ENCODE data around the gene GRAMD1B.

GRAMD1B gene

GRCh38 chr11:123590296-123590912 is 160.3 kb downstream of the GRAMD1B start:
- TF ChIP-seq, protein P1, sequence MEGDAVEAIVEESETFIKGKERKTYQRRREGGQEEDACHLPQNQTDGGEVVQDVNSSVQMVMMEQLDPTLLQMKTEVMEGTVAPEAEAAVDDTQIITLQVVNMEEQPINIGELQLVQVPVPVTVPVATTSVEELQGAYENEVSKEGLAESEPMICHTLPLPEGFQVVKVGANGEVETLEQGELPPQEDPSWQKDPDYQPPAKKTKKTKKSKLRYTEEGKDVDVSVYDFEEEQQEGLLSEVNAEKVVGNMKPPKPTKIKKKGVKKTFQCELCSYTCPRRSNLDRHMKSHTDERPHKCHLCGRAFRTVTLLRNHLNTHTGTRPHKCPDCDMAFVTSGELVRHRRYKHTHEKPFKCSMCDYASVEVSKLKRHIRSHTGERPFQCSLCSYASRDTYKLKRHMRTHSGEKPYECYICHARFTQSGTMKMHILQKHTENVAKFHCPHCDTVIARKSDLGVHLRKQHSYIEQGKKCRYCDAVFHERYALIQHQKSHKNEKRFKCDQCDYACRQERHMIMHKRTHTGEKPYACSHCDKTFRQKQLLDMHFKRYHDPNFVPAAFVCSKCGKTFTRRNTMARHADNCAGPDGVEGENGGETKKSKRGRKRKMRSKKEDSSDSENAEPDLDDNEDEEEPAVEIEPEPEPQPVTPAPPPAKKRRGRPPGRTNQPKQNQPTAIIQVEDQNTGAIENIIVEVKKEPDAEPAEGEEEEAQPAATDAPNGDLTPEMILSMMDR (IDR thresholded peaks at IDR 0.05; ENCODE audit: low read depth, low read length, missing control alignments), result no peak
- no peak for DNase-seq (ENCODE audit: low read depth)

DNA sequence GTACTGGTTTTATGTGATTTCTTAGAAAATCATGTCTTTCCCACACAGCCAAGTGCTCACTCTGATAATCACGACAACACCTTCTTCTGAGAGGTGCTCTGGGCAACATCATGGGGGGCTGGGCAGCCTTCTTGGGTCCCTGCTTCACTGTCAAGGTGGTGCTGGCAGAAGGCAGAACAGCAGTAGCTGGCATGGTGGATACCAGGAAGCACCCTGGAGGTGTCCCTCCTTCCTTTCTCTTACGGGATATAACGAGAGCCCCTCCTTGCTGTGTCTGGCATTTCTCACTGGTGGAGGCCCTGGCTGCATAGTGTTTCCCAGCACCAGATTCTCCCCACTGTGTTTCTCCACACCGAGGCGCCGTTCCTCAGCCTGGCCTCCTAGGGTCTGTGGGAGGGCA is 163.5 kb downstream of the GRAMD1B start:
- H3K4me3 ChIP-seq (ENCODE audit: low read depth, low read length), result no peak overlapping the region
- no peak for DNase-seq (ENCODE audit: low read depth)

More at GRCh38 chr11:123590296-123590912, 160.3 kb downstream of the GRAMD1B start:
- no peak overlapping the region for H3K4me3 ChIP-seq (ENCODE audit: low read depth, low read length)

GRCh38 chr11:123594188-123594901 is 164.3 kb downstream of the GRAMD1B start:
- TF ChIP-seq, protein P1 (IDR thresholded peaks at IDR 0.05; ENCODE audit: low read depth, low read length, missing control alignments), result no peak
- no peak for DNase-seq (ENCODE audit: low read depth)
- no peak overlapping the region for H3K4me3 ChIP-seq (ENCODE audit: low read depth, low read length)

More for the DNA sequence above, 163.5 kb downstream of the GRAMD1B start:
- TF ChIP-seq, protein P1 (IDR thresholded peaks at IDR 0.05; ENCODE audit: low read depth, low read length, missing control alignments), result no peak

DNA sequence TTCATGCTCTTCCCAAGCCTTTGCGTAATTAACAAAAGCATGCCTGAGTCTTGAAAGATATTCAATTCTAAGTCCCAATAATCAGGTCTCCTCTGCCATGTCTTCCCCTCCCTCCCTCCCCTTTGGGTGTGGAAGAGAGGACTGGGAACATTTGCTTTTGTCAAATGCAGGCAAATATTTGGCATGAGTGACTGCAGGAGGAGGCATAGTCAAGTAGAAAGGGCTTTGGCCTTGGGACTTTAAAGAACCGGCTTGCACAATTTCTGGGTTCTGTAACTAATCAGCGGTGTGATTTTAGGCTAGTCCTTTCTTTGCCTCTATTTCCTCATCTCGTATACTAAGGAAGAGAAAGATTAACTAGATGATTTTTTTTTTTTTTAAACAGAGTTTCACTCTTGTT is 164.9 kb downstream of the GRAMD1B start:
- no peak for DNase-seq (ENCODE audit: low read depth)
- TF ChIP-seq, protein P1 (IDR thresholded peaks at IDR 0.05; ENCODE audit: low read depth, low read length, missing control alignments), result no peak

GRCh38 chr11:123597859-123598258 is 167.8 kb downstream of the GRAMD1B start:
- H3K4me3 ChIP-seq (ENCODE audit: low read depth, low read length), result no peak overlapping the region
- no peak for DNase-seq (ENCODE audit: low read depth)
- TF ChIP-seq, protein P1 (IDR thresholded peaks at IDR 0.05; ENCODE audit: low read depth, low read length, missing control alignments), result no peak

More for the DNA sequence above, 164.9 kb downstream of the GRAMD1B start:
- no peak overlapping the region for H3K4me3 ChIP-seq (ENCODE audit: low read depth, low read length)

GRCh38 chr11:123601136-123601535 is 171.1 kb downstream of the GRAMD1B start:
- TF ChIP-seq, protein P1 (IDR thresholded peaks at IDR 0.05; ENCODE audit: low read depth, low read length, missing control alignments), result no peak
- DNase-seq (ENCODE audit: low read depth), result no peak
- H3K4me3 ChIP-seq (ENCODE audit: low read depth, low read length), result no peak overlapping the region
